NCI-H2107 treated with DMSO at 0.1 percent for 48 hours (cell line): ENCODE results near the gene CELF1.
A peak's percentile ranks its signal among the peaks of the same experiment; 100 is the strongest.

Experiments used
- DNase-seq: peaks from one replicate; lab custom pipeline; 2025; ENCODE audit not compliant: unreplicated experiment; lab: John Stamatoyannopoulos, UW

The CELF1 gene

DNA sequence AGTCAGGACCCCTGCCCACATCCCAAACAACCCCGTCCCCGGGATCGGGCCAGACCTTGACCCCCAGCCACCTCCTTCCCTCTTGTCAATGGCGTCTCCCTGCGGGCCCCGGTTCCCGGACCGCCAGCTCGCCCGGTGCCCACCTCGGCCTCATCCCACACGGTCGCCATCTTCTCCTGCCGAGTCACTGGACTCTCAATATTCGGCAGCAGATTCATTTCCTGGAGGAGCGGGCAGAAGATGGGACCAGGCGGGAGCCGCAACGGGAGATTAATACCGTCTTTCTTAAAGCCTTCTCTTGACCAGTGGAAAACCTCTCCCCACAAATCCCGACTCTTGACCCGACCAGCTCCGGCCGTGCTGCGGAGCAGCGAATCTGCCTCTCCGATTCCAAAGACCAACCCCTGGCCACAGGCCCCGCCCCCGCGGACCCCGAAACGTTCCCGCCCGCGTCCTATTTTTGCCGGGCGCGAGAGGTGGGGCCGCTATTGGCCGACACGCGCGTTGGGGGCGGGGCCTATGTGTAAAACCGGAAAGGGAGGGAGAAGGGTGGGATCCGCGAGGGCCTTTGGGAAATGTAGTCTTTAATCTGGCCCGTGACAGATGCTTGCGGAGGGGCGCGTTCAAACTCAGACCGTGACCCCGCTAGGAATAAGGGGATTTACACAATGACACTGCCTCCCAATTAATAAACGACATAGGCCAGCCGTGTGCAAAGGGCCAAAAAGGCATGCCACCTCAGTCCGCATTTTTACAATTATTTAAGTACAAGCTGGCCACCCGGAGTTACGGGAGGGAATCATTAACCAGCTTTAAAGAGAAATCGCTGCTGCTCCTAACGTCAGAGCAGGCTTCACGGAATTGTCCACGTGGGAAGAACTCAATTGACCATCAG is 126.6 kb downstream of the CELF1 start, which contains the start of gene PSMC3:
Gene PSMC3 (minus strand): TSS at position 378 of the 895 bp plus-strand sequence. CDS start 160 bp downstream, at position 218.
- peak; percentile 90 for DNase-seq

GRCh38 chr11:47425611-47426010 is 127.3 kb downstream of the CELF1 start:
- no peak for DNase-seq

GRCh38 chr11:47418454-47419259 is 134.3 kb downstream of the CELF1 start:
- DNase-seq = no peak

GRCh38 chr11:47417712-47418111 is 135.2 kb downstream of the CELF1 start:
- no peak for DNase-seq

GRCh38 chr11:47415949-47416472 is 136.9 kb downstream of the CELF1 start:
- no peak for DNase-seq
